HepG2 (cell line): Measurements from ENCODE around the gene SERTAD2.

Source experiments
- CEBPB ChIP-seq: IDR thresholded peaks from 2 replicates; pipeline ENCODE4 v1.6.1; 2011; ENCODE audit warnings: low read depth, low read length, improper control_type of control experiment, borderline replicate concordance
- E2F1 ChIP-seq: sonication (generic); formaldehyde crosslinking; IDR thresholded peaks from 2 replicates; pipeline ENCODE4 v1.5.0; 2020; ENCODE audit warnings: missing genetic modification reagents
- GABPB1 ChIP-seq: IDR thresholded peaks from 2 replicates; pipeline ENCODE4 v1.6.1; 2016; ENCODE audit warnings: mild to moderate bottlenecking, missing genetic modification reagents, moderate library complexity, missing compliant biosample characterization
- JUNB ChIP-seq: sonication (generic); formaldehyde crosslinking; IDR thresholded peaks from 2 replicates; pipeline ENCODE4 v1.8.0; 2022; ENCODE audit warnings: missing genetic modification reagents, mild to moderate bottlenecking, borderline replicate concordance
- MAFK ChIP-seq, 2 experiments: IDR thresholded peaks in 1 of 2; conservative IDR thresholded peaks in 1 of 2; 2 replicates each; pipeline ENCODE4 v1.6.1; 2011; ENCODE audit warnings: improper control_type of control experiment in 2 of 2, low read length in 2 of 2
- NFYB ChIP-seq: sonication (generic); formaldehyde crosslinking; IDR thresholded peaks from 2 replicates; pipeline ENCODE4 v1.4.0; 2020; ENCODE audit warnings: missing genetic modification reagents
- RAD21 ChIP-seq: fragments of 450-650 bp; formaldehyde crosslinking; IDR thresholded peaks from 2 replicates; pipeline ENCODE4 v1.5.0; 2020; ENCODE audit warnings: mild to moderate bottlenecking
- ZBTB8A ChIP-seq: sonication (generic); formaldehyde crosslinking; IDR thresholded peaks from 2 replicates; pipeline ENCODE4 v1.4.0; 2020; ENCODE audit warnings: mild to moderate bottlenecking, low read depth, missing genetic modification reagents, borderline replicate concordance
- ZNF136 ChIP-seq: sonication (generic); formaldehyde crosslinking; IDR thresholded peaks from 2 replicates; pipeline ENCODE4 v1.8.1; 2022; ENCODE audit warnings: low read depth, mild to moderate bottlenecking, moderate library complexity, missing genetic modification reagents
- ZNF180 ChIP-seq: sonication (generic); formaldehyde crosslinking; IDR thresholded peaks from 2 replicates; pipeline ENCODE4 v1.4.0; 2020; ENCODE audit warnings: low read depth, missing genetic modification reagents, borderline replicate concordance
- ZNF232 ChIP-seq: sonication (generic); formaldehyde crosslinking; IDR thresholded peaks from 2 replicates; pipeline ENCODE4 v1.4.0; 2020; ENCODE audit warnings: missing genetic modification reagents, borderline replicate concordance
- ZNF841 ChIP-seq: sonication (generic); formaldehyde crosslinking; IDR thresholded peaks from 2 replicates; pipeline ENCODE4 v1.8.1; 2023; ENCODE audit warnings: missing genetic modification reagents, borderline replicate concordance
- ZZZ3 ChIP-seq: sonication (generic); formaldehyde crosslinking; IDR thresholded peaks from 2 replicates; pipeline ENCODE4 v1.4.0; 2020; ENCODE audit warnings: missing genetic modification reagents, mild to moderate bottlenecking, borderline replicate concordance
- TF ChIP-seq, protein P1 (sequence below): sonication (generic); formaldehyde crosslinking; IDR thresholded peaks from 2 replicates; pipeline ENCODE4 v1.5.0; 2020; ENCODE audit warnings: mild to moderate bottlenecking, missing genetic modification reagents, moderate library complexity

DNA sequence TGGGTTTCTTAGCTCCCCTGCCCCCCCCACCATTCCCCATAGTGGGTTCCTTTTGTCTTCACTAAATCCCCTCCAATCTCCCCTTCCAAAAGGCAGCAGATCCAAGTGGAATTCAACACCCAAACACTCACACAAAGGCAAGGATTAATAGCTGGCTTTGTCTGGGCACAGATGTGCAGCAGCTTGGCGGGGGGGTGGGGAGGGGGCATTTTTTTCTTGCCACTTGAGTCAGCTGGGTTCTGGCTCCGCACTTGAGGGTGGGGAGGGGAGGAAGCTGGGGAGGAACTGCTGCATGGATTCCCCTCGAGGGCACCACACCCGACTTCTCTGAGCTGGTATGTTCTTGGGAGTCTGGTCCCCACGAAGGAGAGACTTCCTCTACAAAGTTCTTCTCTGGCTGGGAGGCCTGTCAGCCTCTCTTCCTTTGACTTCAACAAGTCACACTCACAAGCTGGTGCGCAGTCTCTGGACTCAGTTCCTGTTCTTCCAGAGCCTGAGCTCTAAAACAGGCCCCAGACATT, 36.0 kb downstream of the SERTAD2 start:
- TF ChIP-seq, protein P1, sequence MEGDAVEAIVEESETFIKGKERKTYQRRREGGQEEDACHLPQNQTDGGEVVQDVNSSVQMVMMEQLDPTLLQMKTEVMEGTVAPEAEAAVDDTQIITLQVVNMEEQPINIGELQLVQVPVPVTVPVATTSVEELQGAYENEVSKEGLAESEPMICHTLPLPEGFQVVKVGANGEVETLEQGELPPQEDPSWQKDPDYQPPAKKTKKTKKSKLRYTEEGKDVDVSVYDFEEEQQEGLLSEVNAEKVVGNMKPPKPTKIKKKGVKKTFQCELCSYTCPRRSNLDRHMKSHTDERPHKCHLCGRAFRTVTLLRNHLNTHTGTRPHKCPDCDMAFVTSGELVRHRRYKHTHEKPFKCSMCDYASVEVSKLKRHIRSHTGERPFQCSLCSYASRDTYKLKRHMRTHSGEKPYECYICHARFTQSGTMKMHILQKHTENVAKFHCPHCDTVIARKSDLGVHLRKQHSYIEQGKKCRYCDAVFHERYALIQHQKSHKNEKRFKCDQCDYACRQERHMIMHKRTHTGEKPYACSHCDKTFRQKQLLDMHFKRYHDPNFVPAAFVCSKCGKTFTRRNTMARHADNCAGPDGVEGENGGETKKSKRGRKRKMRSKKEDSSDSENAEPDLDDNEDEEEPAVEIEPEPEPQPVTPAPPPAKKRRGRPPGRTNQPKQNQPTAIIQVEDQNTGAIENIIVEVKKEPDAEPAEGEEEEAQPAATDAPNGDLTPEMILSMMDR = no peak
- TF ChIP-seq ZNF136 (CRISPR knock-in tag) = no peak
- TF ChIP-seq NFYB (CRISPR knock-in tag) = no peak
- no peak for TF ChIP-seq ZZZ3 (CRISPR knock-in tag)
- no peak for TF ChIP-seq E2F1
- TF ChIP-seq MAFK (conservative IDR thresholded peaks at IDR 0.05 in 1 of 2, IDR thresholded peaks at IDR 0.05 in 1 of 2; ENCODE audit: low read length in 2 of 2) = no peak
- TF ChIP-seq CEBPB = no peak
- no peak for TF ChIP-seq GABPB1 (CRISPR knock-in tag)
- no peak for TF ChIP-seq ZNF232 (CRISPR knock-in tag)
- no peak for TF ChIP-seq RAD21 (CRISPR knock-in tag)
- no peak for TF ChIP-seq JUNB (CRISPR knock-in tag)
- no peak for TF ChIP-seq ZBTB8A (CRISPR knock-in tag)
- TF ChIP-seq ZNF180 (CRISPR knock-in tag) = no peak
- TF ChIP-seq ZNF841 (CRISPR knock-in tag) = no peak
